Measurements from ENCODE around the gene ADISSP.

Gene ADISSP

DNA sequence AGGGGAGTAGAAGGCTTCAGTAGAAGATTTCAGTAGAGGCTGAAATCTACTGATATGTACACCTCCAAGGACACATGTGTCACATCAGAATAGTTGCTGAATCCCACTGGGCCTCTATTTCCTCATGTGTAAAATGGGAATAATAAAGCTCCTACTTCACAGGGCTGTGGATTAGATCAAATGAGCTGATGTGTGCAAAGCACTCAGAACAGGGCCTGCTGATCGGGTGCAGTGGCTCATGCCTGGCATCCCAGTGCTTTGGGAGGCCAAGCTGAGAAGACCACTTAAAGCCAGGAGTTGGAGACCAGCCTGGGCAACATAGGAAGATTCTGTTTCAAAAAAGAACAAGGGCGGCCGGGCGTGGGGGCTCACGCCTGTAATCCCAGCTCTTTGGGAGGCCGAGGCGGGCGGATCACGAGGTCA lies 44.7 kb upstream of the ADISSP start:
- Histone ChIP-seq H3K4me3 (ENCODE audit: low read depth, low read length) (no peak overlapping the region), H3K27ac (ENCODE audit: extremely low read depth, low read depth, low read length) (peak overlapping the region; percentile 84), H3K36me3 (ENCODE audit: control insufficient read depth in 2 of 2, insufficient read depth in 1 of 2, low read length in 2 of 2) (no peaks in the 10 kb centered on the region), H3K4me1 (ENCODE audit: control insufficient read depth, insufficient read depth, low read length) (peaks cover 29% of the 10 kb centered on the region), H3K9me3 (ENCODE audit: control insufficient read depth, insufficient read depth, low read depth, low read length) (no peaks in the 10 kb centered on the region)
- TF ChIP-seq ZFP3 (tag by site-specific recombination; IDR thresholded peaks at IDR 0.05; ENCODE audit: low read depth) (0 out of 2 replicates have a peak, but pooled peaks have one; percentile 50), ZNF366 (tag by site-specific recombination; conservative IDR thresholded peaks at IDR 0.05) (no peak)
- ChIA-PET POLR2A (interaction anchor here (0.6 to 4.2 kb wide), 11 partner anchors 8 to 145 kb away, joined by 3 to 26 read pairs (median 6); partner anchors contain the start of genes ADISSP, AP5S1, CDC25B and CENPB), CTCF (interaction anchor here (0.6 to 2.6 kb wide), 6 partner anchors 13 to 259 kb away, joined by 3 to 6 read pairs (median 4); no protein-coding TSS in a partner anchor)

DNA sequence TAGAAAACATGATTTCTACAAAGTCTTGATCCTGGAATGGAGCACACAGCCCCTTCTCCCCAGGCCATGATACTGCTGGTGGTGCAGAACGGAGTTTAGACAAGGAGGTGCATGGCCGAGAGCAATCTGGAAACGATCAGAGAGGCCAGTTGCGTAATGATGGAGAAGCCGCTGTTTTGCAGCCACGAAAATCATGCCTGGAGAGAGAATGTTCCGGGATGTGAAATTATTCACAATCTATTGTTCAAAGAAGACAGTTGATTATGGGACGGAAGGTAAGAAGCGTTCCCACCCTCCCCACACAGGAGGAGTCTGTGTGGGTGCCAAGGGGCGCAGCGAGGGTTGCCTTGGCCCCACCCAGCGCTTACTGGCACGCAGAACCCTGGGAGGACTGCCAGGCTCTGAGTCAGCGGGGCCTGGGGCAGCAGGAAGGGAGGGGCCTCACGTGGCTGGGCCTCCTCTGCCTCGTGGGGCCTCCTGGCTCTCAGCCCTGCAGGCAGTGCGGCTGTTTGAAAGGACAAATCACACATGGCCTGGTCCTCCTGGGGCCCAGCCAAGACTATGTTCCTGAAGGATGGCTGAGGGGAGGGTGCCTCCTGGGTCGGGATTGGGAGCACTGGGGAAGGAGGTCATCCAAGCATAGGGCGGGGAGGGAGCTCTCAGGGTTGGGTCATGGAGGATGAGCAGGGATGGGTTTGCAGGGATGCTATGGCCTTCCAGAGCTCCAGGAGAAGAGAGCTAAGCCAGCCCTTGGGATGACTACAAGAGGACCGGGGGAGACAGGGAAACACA lies 44.1 kb upstream of the ADISSP start:
- H3K9me3 ChIP-seq (ENCODE audit: control insufficient read depth, insufficient read depth, low read depth, low read length) = no peaks in the 10 kb centered on the region
- H3K27ac ChIP-seq (ENCODE audit: extremely low read depth, low read depth, low read length) = peak overlapping the region; percentile 84
- peaks cover 35% of the 10 kb centered on the region for H3K4me1 ChIP-seq (ENCODE audit: control insufficient read depth, insufficient read depth, low read length)
- H3K4me3 ChIP-seq (ENCODE audit: low read depth, low read length) = peak overlapping the region; percentile 17
- POLR2A ChIA-PET = interaction anchor here (0.6 to 4.2 kb wide), 12 partner anchors 9 to 1109 kb away, joined by 3 to 26 read pairs (median 6); partner anchors contain the start of genes ADISSP, AP5S1, CDC25B and CENPB
- CTCF ChIA-PET = interaction anchor here (0.6 to 2.6 kb wide), 6 partner anchors 12 to 260 kb away, joined by 3 to 6 read pairs (median 4); no protein-coding TSS in a partner anchor
- no peaks in the 10 kb centered on the region for H3K36me3 ChIP-seq (ENCODE audit: control insufficient read depth in 2 of 2, insufficient read depth in 1 of 2, low read length in 2 of 2)
- no peak; the same call in 1 of the 2 replicates for TF ChIP-seq ZNF785 (tag by site-specific recombination; IDR thresholded peaks at IDR 0.05)
- TF ChIP-seq ZNF324 (tag by site-specific recombination; IDR thresholded peaks at IDR 0.05) = peak; percentile 67; the same call in 1 of the 2 replicates
- TF ChIP-seq YY1 (tag by site-specific recombination; IDR thresholded peaks at IDR 0.05) = no peak
- peak; percentile 97 for TF ChIP-seq WT1 (tag by site-specific recombination; IDR thresholded peaks at IDR 0.05)
- no peak for TF ChIP-seq ZNF580 (tag by site-specific recombination; IDR thresholded peaks at IDR 0.05)
- TF ChIP-seq ZNF791 (tag by site-specific recombination; IDR thresholded peaks at IDR 0.05) = no peak
- no peak for TF ChIP-seq ZNF19 (tag by site-specific recombination; IDR thresholded peaks at IDR 0.05; ENCODE audit: low read depth)
- TF ChIP-seq ZSCAN5A (tag by site-specific recombination; IDR thresholded peaks at IDR 0.05) = peak; percentile 71; the same call in 1 of the 2 replicates
- no peak for TF ChIP-seq ZNF280D (tag by site-specific recombination; IDR thresholded peaks at IDR 0.05)
- 0 out of 2 replicates have a peak, but pooled peaks have one; percentile 48 for TF ChIP-seq ZNF558 (tag by site-specific recombination; IDR thresholded peaks at IDR 0.05)
- TF ChIP-seq, protein P1, sequence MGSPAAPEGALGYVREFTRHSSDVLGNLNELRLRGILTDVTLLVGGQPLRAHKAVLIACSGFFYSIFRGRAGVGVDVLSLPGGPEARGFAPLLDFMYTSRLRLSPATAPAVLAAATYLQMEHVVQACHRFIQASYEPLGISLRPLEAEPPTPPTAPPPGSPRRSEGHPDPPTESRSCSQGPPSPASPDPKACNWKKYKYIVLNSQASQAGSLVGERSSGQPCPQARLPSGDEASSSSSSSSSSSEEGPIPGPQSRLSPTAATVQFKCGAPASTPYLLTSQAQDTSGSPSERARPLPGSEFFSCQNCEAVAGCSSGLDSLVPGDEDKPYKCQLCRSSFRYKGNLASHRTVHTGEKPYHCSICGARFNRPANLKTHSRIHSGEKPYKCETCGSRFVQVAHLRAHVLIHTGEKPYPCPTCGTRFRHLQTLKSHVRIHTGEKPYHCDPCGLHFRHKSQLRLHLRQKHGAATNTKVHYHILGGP (tag by site-specific recombination; IDR thresholded peaks at IDR 0.05) = no peak
- TF ChIP-seq GLIS1 (tag by site-specific recombination; IDR thresholded peaks at IDR 0.05) = peak; percentile 99
- peak; percentile 82 for TF ChIP-seq ZNF423 (tag by site-specific recombination; IDR thresholded peaks at IDR 0.05)
- peak; percentile 96 for TF ChIP-seq SP7 (tag by site-specific recombination; IDR thresholded peaks at IDR 0.05)
- TF ChIP-seq MYNN (tag by site-specific recombination; IDR thresholded peaks at IDR 0.05; ENCODE audit: borderline replicate concordance) = no peak
- TF ChIP-seq TRIM28 (IDR thresholded peaks at IDR 0.05; ENCODE audit: borderline replicate concordance, low read length) = 0 out of 2 replicates have a peak, but pooled peaks have one; percentile 13
- TF ChIP-seq, protein P2, sequence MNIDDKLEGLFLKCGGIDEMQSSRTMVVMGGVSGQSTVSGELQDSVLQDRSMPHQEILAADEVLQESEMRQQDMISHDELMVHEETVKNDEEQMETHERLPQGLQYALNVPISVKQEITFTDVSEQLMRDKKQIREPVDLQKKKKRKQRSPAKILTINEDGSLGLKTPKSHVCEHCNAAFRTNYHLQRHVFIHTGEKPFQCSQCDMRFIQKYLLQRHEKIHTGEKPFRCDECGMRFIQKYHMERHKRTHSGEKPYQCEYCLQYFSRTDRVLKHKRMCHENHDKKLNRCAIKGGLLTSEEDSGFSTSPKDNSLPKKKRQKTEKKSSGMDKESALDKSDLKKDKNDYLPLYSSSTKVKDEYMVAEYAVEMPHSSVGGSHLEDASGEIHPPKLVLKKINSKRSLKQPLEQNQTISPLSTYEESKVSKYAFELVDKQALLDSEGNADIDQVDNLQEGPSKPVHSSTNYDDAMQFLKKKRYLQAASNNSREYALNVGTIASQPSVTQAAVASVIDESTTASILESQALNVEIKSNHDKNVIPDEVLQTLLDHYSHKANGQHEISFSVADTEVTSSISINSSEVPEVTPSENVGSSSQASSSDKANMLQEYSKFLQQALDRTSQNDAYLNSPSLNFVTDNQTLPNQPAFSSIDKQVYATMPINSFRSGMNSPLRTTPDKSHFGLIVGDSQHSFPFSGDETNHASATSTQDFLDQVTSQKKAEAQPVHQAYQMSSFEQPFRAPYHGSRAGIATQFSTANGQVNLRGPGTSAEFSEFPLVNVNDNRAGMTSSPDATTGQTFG (tag by site-specific recombination; IDR thresholded peaks at IDR 0.05; ENCODE audit: borderline replicate concordance) = no peak
- no peak for TF ChIP-seq ZNF248 (tag by site-specific recombination; IDR thresholded peaks at IDR 0.05)
- TF ChIP-seq ZNF354C (tag by site-specific recombination; IDR thresholded peaks at IDR 0.05; ENCODE audit: borderline replicate concordance, low read depth) = no peak
- TF ChIP-seq ZNF645 (tag by site-specific recombination; IDR thresholded peaks at IDR 0.05) = no peak
